Measurements from ENCODE around the gene DCAF4. TPM values are rescaled to one million over a fixed set of nuclear protein-coding genes. Genes with fewer than 3 reads are reported as not detected.
A peak's percentile ranks its signal among the peaks of the same experiment; 100 is the strongest.

The DCAF4 gene
- total and polyA plus RNA-seq, 12 donors, result 7.6 to 19.3 (median 15.2) TPM

DNA sequence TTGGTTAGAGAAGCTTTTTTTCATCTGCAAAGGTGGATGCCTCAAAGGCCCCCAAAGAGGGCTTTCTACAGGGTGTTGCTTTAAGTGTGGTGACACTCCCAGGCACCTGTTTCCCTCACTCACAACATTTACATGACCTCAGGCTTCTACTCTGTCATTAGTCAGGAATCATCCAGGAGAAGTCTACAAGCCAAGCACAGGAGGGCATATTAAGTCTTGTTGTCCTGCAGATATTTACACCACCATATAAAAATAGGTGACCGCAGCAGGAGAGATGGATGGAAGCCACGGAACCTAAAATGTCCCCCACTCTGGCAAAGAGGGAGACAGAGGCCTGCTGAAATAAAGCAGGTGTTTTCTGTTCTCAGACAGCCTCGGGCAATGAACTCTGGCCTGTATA lies 24.9 kb upstream of the DCAF4 start:
- Histone ChIP-seq H3K4me3 (no peak overlapping the region), H3K27ac (no peak overlapping the region), H3K4me1 (replicated peaks in 1 of 2) (no peaks in the 10 kb centered on the region), H3K27me3 (no peaks in the 10 kb centered on the region), H3K9me3 (replicated peaks in 1 of 3) (no peaks in the 10 kb centered on the region), H3K36me3 (replicated peaks in 1 of 2) (no peaks in the 10 kb centered on the region)
- TF ChIP-seq POLR2A (IDR thresholded peaks at IDR 0.05), result no peak
- TF ChIP-seq, protein P1, sequence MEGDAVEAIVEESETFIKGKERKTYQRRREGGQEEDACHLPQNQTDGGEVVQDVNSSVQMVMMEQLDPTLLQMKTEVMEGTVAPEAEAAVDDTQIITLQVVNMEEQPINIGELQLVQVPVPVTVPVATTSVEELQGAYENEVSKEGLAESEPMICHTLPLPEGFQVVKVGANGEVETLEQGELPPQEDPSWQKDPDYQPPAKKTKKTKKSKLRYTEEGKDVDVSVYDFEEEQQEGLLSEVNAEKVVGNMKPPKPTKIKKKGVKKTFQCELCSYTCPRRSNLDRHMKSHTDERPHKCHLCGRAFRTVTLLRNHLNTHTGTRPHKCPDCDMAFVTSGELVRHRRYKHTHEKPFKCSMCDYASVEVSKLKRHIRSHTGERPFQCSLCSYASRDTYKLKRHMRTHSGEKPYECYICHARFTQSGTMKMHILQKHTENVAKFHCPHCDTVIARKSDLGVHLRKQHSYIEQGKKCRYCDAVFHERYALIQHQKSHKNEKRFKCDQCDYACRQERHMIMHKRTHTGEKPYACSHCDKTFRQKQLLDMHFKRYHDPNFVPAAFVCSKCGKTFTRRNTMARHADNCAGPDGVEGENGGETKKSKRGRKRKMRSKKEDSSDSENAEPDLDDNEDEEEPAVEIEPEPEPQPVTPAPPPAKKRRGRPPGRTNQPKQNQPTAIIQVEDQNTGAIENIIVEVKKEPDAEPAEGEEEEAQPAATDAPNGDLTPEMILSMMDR (IDR thresholded peaks at IDR 0.05), result no peak
- WGBS, 4 donors, result 93 to 97% (median 94%) methylated on average over 3 of the region's 3 CpGs
- no peak for DNase-seq
- intact Hi-C loops (cut with DNase I), result loop anchor here in 1 of 2 donors (5.0 kb wide), 1 partner anchor 384 kb away; no protein-coding TSS in a partner anchor

DNA sequence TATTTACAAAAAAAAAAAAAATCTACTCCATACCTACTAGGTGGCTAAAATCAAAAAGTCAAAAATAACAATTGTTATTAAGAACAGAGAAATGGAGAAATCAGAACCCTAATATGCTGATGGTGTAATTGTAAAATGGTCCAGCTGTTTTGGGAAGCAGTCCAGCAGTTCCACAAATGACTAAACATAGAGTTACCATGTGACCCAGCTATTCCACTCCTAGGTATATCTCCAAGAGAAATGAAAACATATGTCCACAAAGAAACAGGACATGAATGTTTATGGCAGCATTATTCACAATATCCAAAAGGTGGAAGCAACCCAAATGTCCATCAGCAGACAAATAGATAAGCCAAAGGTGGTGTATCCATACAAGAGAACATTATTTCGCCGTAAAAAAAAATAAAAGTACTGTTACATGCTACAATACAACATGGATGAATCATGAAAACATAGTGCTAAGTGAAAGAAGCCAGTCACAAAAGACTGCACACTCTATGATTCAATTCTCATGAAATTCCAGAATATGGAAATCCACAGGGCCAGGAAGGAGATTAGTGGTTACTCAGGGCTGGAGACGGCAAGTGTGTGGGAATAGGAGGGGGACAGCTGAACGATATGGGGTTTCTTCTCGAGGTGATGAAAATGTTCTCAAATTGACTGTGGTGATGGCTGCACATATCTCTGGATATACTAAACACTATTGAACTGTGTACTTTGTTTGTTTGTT lies 23.3 kb upstream of the DCAF4 start:
- H3K9me3 ChIP-seq (replicated peaks in 1 of 3), result no peaks in the 10 kb centered on the region
- 93 to 97% (median 96%) methylated on average over 5 of the region's 5 CpGs for WGBS, 4 donors
- H3K27ac ChIP-seq, result no peak overlapping the region
- H3K4me1 ChIP-seq (replicated peaks in 1 of 2), result peaks cover 0 to 9% of the 10 kb centered on the region in 2 donors
- no peak overlapping the region for H3K4me3 ChIP-seq
- DNase-seq, result no peak
- TF ChIP-seq POLR2A (IDR thresholded peaks at IDR 0.05), result no peak
- TF ChIP-seq, protein P1 (IDR thresholded peaks at IDR 0.05), result no peak
- intact Hi-C loops (cut with DNase I), result loop anchor here in 1 of 2 donors (5.0 kb wide), 1 partner anchor 386 kb away; no protein-coding TSS in a partner anchor
- no peaks in the 10 kb centered on the region for H3K27me3 ChIP-seq
- no peaks in the 10 kb centered on the region for H3K36me3 ChIP-seq (replicated peaks in 1 of 2)

DNA sequence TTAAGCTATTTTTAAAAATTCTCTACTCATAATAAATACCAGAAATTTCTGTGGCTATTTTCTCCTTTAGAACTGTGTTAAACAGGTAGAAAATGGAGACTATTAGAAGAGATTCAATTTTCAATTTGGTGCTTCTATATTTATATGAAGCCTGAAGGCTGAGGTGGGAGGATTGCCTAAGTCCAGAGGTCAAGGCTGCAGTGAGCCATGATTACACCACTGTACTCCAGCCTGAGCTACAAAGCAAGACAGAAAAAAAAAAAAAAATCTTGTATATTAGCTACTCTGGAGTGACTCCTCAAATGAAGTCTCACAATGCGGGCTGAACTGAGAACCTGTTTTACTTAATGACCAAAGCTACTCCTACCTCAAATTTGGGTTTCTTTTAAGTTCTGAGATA lies 22.5 kb upstream of the DCAF4 start:
- intact Hi-C loops (cut with DNase I), result loop anchor here (2.0 to 5.0 kb wide), 2 partner anchors 386 to 387 kb away; no protein-coding TSS in a partner anchor
- WGBS, 4 donors, result 33 to 72% (median 52%) methylated on average over 1 of the region's 1 CpG

DNA sequence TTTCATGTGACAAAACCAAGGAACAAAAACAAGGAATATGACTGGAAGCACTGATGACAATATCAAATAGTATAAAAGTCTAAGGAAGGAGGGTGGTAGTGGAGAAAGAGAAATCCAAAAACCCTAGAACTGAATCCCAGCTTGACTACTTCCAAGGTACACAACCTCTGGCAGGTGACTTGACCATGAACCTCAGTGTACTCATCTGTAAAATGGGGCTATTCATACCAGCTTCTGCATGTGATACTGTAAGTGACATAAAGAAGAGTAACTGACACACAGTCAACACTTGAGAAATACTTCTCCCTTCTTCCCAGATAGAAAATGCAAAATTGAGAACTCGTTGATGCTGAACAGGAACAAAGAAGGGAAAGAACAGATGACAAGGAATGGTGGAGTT lies 22.0 kb upstream of the DCAF4 start:
- Histone ChIP-seq H3K27me3 (no peaks in the 10 kb centered on the region), H3K4me3 (no peak overlapping the region), H3K36me3 (replicated peaks in 1 of 2) (no peaks in the 10 kb centered on the region), H3K9me3 (replicated peaks in 1 of 3) (no peaks in the 10 kb centered on the region), H3K27ac (no peak overlapping the region), H3K4me1 (replicated peaks in 1 of 2) (peaks cover 0 to 9% of the 10 kb centered on the region in 2 donors)
- TF ChIP-seq POLR2A (IDR thresholded peaks at IDR 0.05), result no peak
- TF ChIP-seq, protein P1 (IDR thresholded peaks at IDR 0.05), result no peak
- WGBS, 4 donors, result 0 to 94% (median 40%) methylated on average over 1 of the region's 1 CpG
- no peak for DNase-seq
- intact Hi-C loops (cut with DNase I), result loop anchor here (2.0 to 5.0 kb wide), 2 partner anchors 387 kb away; no protein-coding TSS in a partner anchor

More for the DNA sequence above, 22.5 kb upstream of the DCAF4 start:
- Histone ChIP-seq H3K27ac (no peak overlapping the region), H3K4me1 (replicated peaks in 1 of 2) (peaks cover 0 to 9% of the 10 kb centered on the region in 2 donors), H3K4me3 (no peak overlapping the region), H3K9me3 (replicated peaks in 1 of 3) (no peaks in the 10 kb centered on the region), H3K27me3 (no peaks in the 10 kb centered on the region), H3K36me3 (replicated peaks in 1 of 2) (no peaks in the 10 kb centered on the region)
- TF ChIP-seq, protein P1 (IDR thresholded peaks at IDR 0.05), result no peak
- no peak for TF ChIP-seq POLR2A (IDR thresholded peaks at IDR 0.05)
- peak in 2 of 7 donors; percentile 16 to 48 for DNase-seq

Measured in adrenal gland (tissue), 12 donors.